Stimulated activated CD8-positive, alpha-beta memory T cell treated with anti-CD3 and anti-CD28 coated beads, Interleukin-15, amount 100 ng/mL, for 4 hours (primary cell): ENCODE data around the gene HS1BP3.

Experiments used
- DNase-seq, 2 donors: peaks; one replicate each; pipeline ENCODE4 v3.0.0-alpha.2; 2020; ENCODE audit warnings: low read depth in 2 of 2

Gene HS1BP3

GRCh38 chr2:20617892-20618467 lies 32.9 kb downstream of the HS1BP3 start:
- no peak for DNase-seq

GRCh38 chr2:20617081-20617575 lies 33.8 kb downstream of the HS1BP3 start:
- DNase-seq: no peak

GRCh38 chr2:20616341-20616871 lies 34.5 kb downstream of the HS1BP3 start:
- no peak for DNase-seq

- no peak for DNase-seq
Observed at GRCh38 chr2:20615466-20616241, 35.2 kb downstream of the HS1BP3 start.

GRCh38 chr2:20615068-20615465 lies 35.8 kb downstream of the HS1BP3 start:
- DNase-seq: no peak

- DNase-seq: no peak
Observed at GRCh38 chr2:20614201-20615067, 36.5 kb downstream of the HS1BP3 start.

GRCh38 chr2:20612925-20613916 lies 37.7 kb downstream of the HS1BP3 start:
- no peak for DNase-seq

- no peak for DNase-seq
Observed at GRCh38 chr2:20611844-20612356, 39.0 kb downstream of the HS1BP3 start.

GRCh38 chr2:20611077-20611843 lies 39.6 kb downstream of the HS1BP3 start:
- no peak for DNase-seq

GRCh38 chr2:20609995-20610357 lies 40.9 kb downstream of the HS1BP3 start:
- no peak for DNase-seq

GRCh38 chr2:20609349-20609994 lies 41.4 kb downstream of the HS1BP3 start:
- DNase-seq: no peak

GRCh38 chr2:20608666-20609348 lies 42.1 kb downstream of the HS1BP3 start:
- no peak for DNase-seq

- no peak for DNase-seq
Observed at GRCh38 chr2:20607446-20607845, 43.5 kb downstream of the HS1BP3 start.

- no peak for DNase-seq
Observed at GRCh38 chr2:20606198-20606597, 44.7 kb downstream of the HS1BP3 start.

- DNase-seq: no peak
Observed at GRCh38 chr2:20604951-20605381, 45.9 kb downstream of the HS1BP3 start.

GRCh38 chr2:20604401-20604911 lies 46.4 kb downstream of the HS1BP3 start:
- no peak for DNase-seq

- DNase-seq: no peak
Observed at GRCh38 chr2:20603791-20604190, 47.1 kb downstream of the HS1BP3 start.

- no peak for DNase-seq
Observed at GRCh38 chr2:20602803-20603202, 48.1 kb downstream of the HS1BP3 start.
